OCI-LY3 (cell line): ENCODE results near the gene RFTN1.

ENCODE experiments used
- H2AFZ ChIP-seq: fragments of 200-600, 300-600 bp; shearing (Covaris generic); 2 replicates; pipeline ENCODE4 v1.6.0; 2014; ENCODE audit warnings: antibody characterized with exemption, low read depth, low read length
- H3K27ac ChIP-seq: fragments of 200-600, 300-600 bp; sonication (generic); 2 replicates; pipeline ENCODE4 v1.5.1; 2014; ENCODE audit warnings: mild to moderate bottlenecking, low read length, moderate library complexity, mixed read lengths
- H3K27me3 ChIP-seq: fragments of 200-600, 300-600 bp; sonication (generic); 2 replicates; pipeline ENCODE4 v1.6.1; 2014; ENCODE audit warnings: low read depth, low read length, mixed read lengths
- H3K36me3 ChIP-seq: fragments of 200-600, 300-600 bp; sonication (generic); replicated peaks from 2 replicates; pipeline ENCODE3; 2014; ENCODE audit warnings: low read depth, low read length, mixed read lengths
- H3K4me1 ChIP-seq: fragments of 300-600, 200-600 bp; sonication (generic); 2 replicates; pipeline ENCODE4 v1.6.1; 2014; ENCODE audit warnings: low read length, mixed read lengths
- H3K4me2 ChIP-seq: fragments of 200-600, 300-600 bp; sonication (generic); 2 replicates; pipeline ENCODE4 v1.6.1; 2014; ENCODE audit warnings: low read length, mixed read lengths
- H3K4me3 ChIP-seq: fragments of 300-600, 200-600 bp; sonication (generic); 2 replicates; pipeline ENCODE4 v1.5.1; 2014; ENCODE audit warnings: antibody characterized with exemption, mild to moderate bottlenecking, low read length, moderate library complexity
- H3K79me2 ChIP-seq: fragments of 300-600, 200-600 bp; shearing (Covaris generic); 2 replicates; pipeline ENCODE4 v1.6.1; 2014; ENCODE audit warnings: mild to moderate bottlenecking, low read length, mixed read lengths
- H3K9ac ChIP-seq: fragments of 300-600, 200-600 bp; shearing (Covaris generic); 2 replicates; pipeline ENCODE4 v1.6.0; 2014; ENCODE audit warnings: mild to moderate bottlenecking, low read length, moderate library complexity
- H3K9me3 ChIP-seq: fragments of 200-600, 300-600 bp; shearing (Covaris generic); 2 replicates; pipeline ENCODE4 v1.6.1; 2014; ENCODE audit warnings: low read length, mixed read lengths; ENCODE audit not compliant: insufficient read depth
- H4K20me1 ChIP-seq: fragments of 200-600, 300-600 bp; sonication (generic); 2 replicates; pipeline ENCODE4 v1.6.1; 2016; ENCODE audit warnings: low read length, mixed read lengths; ENCODE audit not compliant: insufficient read depth
- CTCF ChIP-seq: fragments of 200-600, 300-600 bp; sonication (generic); IDR thresholded peaks from 2 replicates; pipeline ENCODE4 v1.5.1; 2014; ENCODE audit warnings: antibody characterized with exemption, low read length, low read depth
- EZH2phosphoT487 ChIP-seq: fragments of 200-600 bp; shearing (Covaris generic); IDR thresholded peaks from 2 replicates; pipeline ENCODE4 v1.6.1; 2018; ENCODE audit warnings: antibody characterized with exemption, mixed run types, low read depth

The RFTN1 gene

GRCh38 chr3:16380421-16380820 lies 133.1 kb downstream of the RFTN1 start:
- Histone ChIP-seq H2AFZ (no peak overlapping the region), H4K20me1 (peaks cover 62% of the 10 kb centered on the region), H3K4me2 (peak overlapping the region; percentile 85), H3K9me3 (0 out of 2 replicates have a peak, but pooled peaks cover 3% of the 10 kb centered on the region), H3K4me1 (peaks cover 65% of the 10 kb centered on the region), H3K27ac (peak overlapping the region; percentile 92), H3K9ac (no peak overlapping the region), H3K27me3 (no peaks in the 10 kb centered on the region), H3K36me3 (peaks cover 56% of the 10 kb centered on the region), H3K79me2 (peaks cover 92% of the 10 kb centered on the region), H3K4me3 (0 out of 2 replicates have a peak overlapping the region, but pooled peaks have one; percentile 3)
- TF ChIP-seq CTCF (no peak), EZH2phosphoT487 (no peak)

DNA sequence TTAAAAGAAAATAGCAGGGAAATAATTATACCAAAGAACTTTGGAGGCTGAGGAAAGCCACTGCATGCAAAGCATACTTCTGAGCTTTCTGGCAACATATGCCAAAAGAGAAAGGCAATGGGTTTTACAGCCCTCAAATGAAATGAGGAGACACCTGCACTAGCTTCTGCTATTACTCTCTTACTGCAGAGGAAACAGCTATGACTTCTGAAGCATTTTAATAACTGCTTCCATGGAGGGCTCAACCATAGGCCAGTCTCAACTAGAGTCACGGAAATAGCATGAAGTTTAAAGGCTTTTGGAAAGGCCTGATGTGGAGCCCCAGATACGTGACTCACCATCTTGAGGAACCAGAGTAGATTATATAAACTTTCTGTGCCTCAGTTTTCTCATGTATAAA lies 133.7 kb downstream of the RFTN1 start:
- peak overlapping the region; percentile 85 for H3K4me2 ChIP-seq
- H3K79me2 ChIP-seq: peaks cover 86% of the 10 kb centered on the region
- H3K27ac ChIP-seq: peak overlapping the region; percentile 92
- peaks cover 57% of the 10 kb centered on the region for H3K36me3 ChIP-seq
- no peak for TF ChIP-seq CTCF
- TF ChIP-seq EZH2phosphoT487: no peak
- peaks cover 71% of the 10 kb centered on the region for H3K4me1 ChIP-seq
- no peaks in the 10 kb centered on the region for H3K27me3 ChIP-seq
- no peak overlapping the region for H2AFZ ChIP-seq
- H3K4me3 ChIP-seq: peak overlapping the region; percentile 59
- H3K9ac ChIP-seq: peak overlapping the region; percentile 57
- H3K9me3 ChIP-seq: 0 out of 2 replicates have a peak, but pooled peaks cover 3% of the 10 kb centered on the region
- H4K20me1 ChIP-seq: peaks cover 56% of the 10 kb centered on the region

GRCh38 chr3:16378920-16379319 lies 134.6 kb downstream of the RFTN1 start:
- Histone ChIP-seq H3K9ac (peak overlapping the region; percentile 58), H4K20me1 (peaks cover 54% of the 10 kb centered on the region), H3K36me3 (peaks cover 57% of the 10 kb centered on the region), H2AFZ (no peak overlapping the region), H3K4me1 (peaks cover 80% of the 10 kb centered on the region), H3K27me3 (no peaks in the 10 kb centered on the region), H3K4me2 (peak overlapping the region; percentile 85), H3K9me3 (0 out of 2 replicates have a peak, but pooled peaks cover 3% of the 10 kb centered on the region), H3K79me2 (peaks cover 84% of the 10 kb centered on the region), H3K27ac (peak overlapping the region; percentile 92), H3K4me3 (peak overlapping the region; percentile 60)
- TF ChIP-seq EZH2phosphoT487: no peak
- TF ChIP-seq CTCF: no peak

DNA sequence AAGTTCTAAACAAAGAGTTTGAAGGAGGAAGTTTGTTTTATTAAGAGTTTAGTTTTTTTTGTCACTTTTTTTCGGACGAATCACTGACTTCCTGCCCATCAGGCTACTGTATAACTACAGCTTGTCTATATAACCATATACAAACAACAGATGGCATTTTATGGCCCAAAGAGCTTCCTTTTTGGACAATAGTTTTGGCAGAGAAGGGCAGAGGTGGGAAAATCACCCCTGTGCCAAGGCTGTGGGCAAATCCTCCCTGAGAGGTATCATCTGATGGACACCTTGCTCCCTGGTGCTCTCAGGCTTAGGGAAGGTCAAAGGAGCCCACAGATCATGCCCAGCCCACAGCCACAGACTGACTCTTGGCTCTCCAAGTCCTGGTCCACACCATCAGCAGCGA lies 135.1 kb downstream of the RFTN1 start:
- peaks cover 84% of the 10 kb centered on the region for H3K79me2 ChIP-seq
- peaks cover 54% of the 10 kb centered on the region for H4K20me1 ChIP-seq
- 0 out of 2 replicates have a peak, but pooled peaks cover 3% of the 10 kb centered on the region for H3K9me3 ChIP-seq
- H3K4me2 ChIP-seq: peak overlapping the region; percentile 85
- peak overlapping the region; percentile 58 for H3K9ac ChIP-seq
- H3K27me3 ChIP-seq: no peaks in the 10 kb centered on the region
- peak overlapping the region; percentile 92 for H3K27ac ChIP-seq
- peaks cover 85% of the 10 kb centered on the region for H3K4me1 ChIP-seq
- no peak overlapping the region for H2AFZ ChIP-seq
- peaks cover 55% of the 10 kb centered on the region for H3K36me3 ChIP-seq
- H3K4me3 ChIP-seq: peak overlapping the region; percentile 60
- TF ChIP-seq EZH2phosphoT487 (no peak), CTCF (no peak)
